GM12892 (cell line): Measurements from ENCODE around the gene GDPGP1.

Experiments
- POLR2AphosphoS5 ChIP-seq: IDR thresholded peaks from 2 replicates; pipeline ENCODE4 v1.6.1; 2011; ENCODE audit warnings: low read depth, low read length, control low read depth
- TAF1 ChIP-seq: IDR thresholded peaks from 2 replicates; pipeline ENCODE4 v1.6.1; 2011; ENCODE audit warnings: low read depth, mild to moderate bottlenecking, control low read depth, low read length, borderline replicate concordance

DNA sequence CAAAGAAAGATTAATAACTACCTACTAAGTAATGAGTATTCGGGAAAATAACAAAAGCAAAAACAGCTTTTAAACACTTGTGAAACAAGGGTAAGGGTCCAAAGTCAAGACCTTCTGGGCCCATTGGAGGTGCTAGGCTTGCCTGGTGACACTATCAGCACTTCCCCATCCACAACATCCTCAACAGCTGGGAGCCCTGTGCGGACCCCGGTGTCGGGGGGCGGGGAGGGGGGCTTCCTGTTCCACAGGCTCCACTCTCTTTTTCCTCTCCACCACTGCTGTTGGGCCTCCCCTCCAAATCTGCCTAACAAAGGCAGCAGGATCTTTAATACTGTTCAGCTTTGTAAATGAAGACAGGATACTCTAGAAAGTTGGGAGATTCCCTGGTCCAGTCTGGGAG lies 53.1 kb downstream of the GDPGP1 start:
- TF ChIP-seq TAF1 (no peak), POLR2AphosphoS5 (no peak)
